K562 (cell line): Measurements from ENCODE around the gene IL10RB. TPM values are rescaled to one million over a fixed set of nuclear protein-coding genes. Genes with fewer than 3 reads are reported as not detected.

Experiments
- CC2D1A ChIP-seq: fragments of 450-650 bp; IDR thresholded peaks from 2 replicates; pipeline ENCODE4 v1.6.1; 2017; ENCODE audit warnings: mild to moderate bottlenecking
- E2F5 ChIP-seq: sonication (generic); formaldehyde crosslinking; IDR thresholded peaks from 2 replicates; pipeline ENCODE4 v1.8.0; 2022; ENCODE audit warnings: mild to moderate bottlenecking, missing genetic modification reagents
- ELF1 ChIP-seq: fragments of 200-800 bp; sonication (Bioruptor generic); IDR thresholded peaks from 2 replicates; pipeline ENCODE4 v1.6.1; 2016; ENCODE audit warnings: missing genetic modification characterization, missing compliant biosample characterization
- HLTF ChIP-seq: fragments of 450-650 bp; IDR thresholded peaks from 2 replicates; pipeline ENCODE4 v1.6.1; 2016
- MCM3 ChIP-seq: fragments of 450-650 bp; IDR thresholded peaks from 2 replicates; pipeline ENCODE4 v1.6.1; 2016
- PHB2 ChIP-seq: fragments of 450-650 bp; IDR thresholded peaks from 2 replicates; pipeline ENCODE4 v1.6.1; 2017; ENCODE audit warnings: low read depth
- PHF20 ChIP-seq: fragments of 450-650 bp; IDR thresholded peaks from 2 replicates; pipeline ENCODE4 v1.6.1; 2018; ENCODE audit not compliant: partially characterized antibody
- RBM14 ChIP-seq: fragments of 200-400 bp; formaldehyde crosslinking; IDR thresholded peaks from 2 replicates; pipeline ENCODE4 v1.6.1; 2018; ENCODE audit warnings: low read depth, mild to moderate bottlenecking, low read length, moderate library complexity, borderline replicate concordance; ENCODE audit not compliant: insufficient read depth
- RBM39 ChIP-seq: fragments of 200-400 bp; formaldehyde crosslinking; optimal IDR thresholded peaks from 2 replicates; pipeline ENCODE3; 2018; ENCODE audit warnings: low read depth, low read length
- SNRNP70 ChIP-seq: fragments of 200-400 bp; formaldehyde crosslinking; optimal IDR thresholded peaks from 2 replicates; pipeline ENCODE3; 2017; ENCODE audit warnings: low read depth, low read length
- SRSF3 ChIP-seq: fragments of 200-400 bp; formaldehyde crosslinking; IDR thresholded peaks from 2 replicates; pipeline ENCODE4 v1.6.1; 2016; ENCODE audit warnings: mild to moderate bottlenecking, low read length, moderate library complexity; ENCODE audit not compliant: insufficient read depth
- STAT5B ChIP-seq: fragments of 250-450 bp; sonication (Bioruptor Pico); IDR thresholded peaks from 2 replicates; pipeline ENCODE4 v1.8.0; 2021; ENCODE audit warnings: mild to moderate bottlenecking, inconsistent platforms
- TAF9B ChIP-seq: fragments of 450-650 bp; IDR thresholded peaks from 2 replicates; pipeline ENCODE4 v1.6.1; 2018; ENCODE audit warnings: mild to moderate bottlenecking; ENCODE audit not compliant: partially characterized antibody
- TCF15 ChIP-seq: fragments of 250-450 bp; sonication (Bioruptor Pico); IDR thresholded peaks from 2 replicates; pipeline ENCODE4 v1.8.0; 2022; ENCODE audit warnings: moderate library complexity, mild to moderate bottlenecking, inconsistent platforms
- TRIM25 ChIP-seq: fragments of 450-650 bp; IDR thresholded peaks from 2 replicates; pipeline ENCODE4 v1.7.0; 2016; ENCODE audit warnings: borderline replicate concordance
- YY1 ChIP-seq, 3 experiments: IDR thresholded peaks; 2 replicates each; pipeline ENCODE4 v1.6.1; 2011; ENCODE audit warnings: low read length in 2 of 3, mild to moderate bottlenecking in 2 of 3, moderate library complexity in 2 of 3, borderline replicate concordance in 1 of 3, control low read depth in 1 of 3, low read depth in 1 of 3; ENCODE audit not compliant: insufficient read depth in 3 of 3, insufficient replicate concordance in 2 of 3, control insufficient read depth in 1 of 3, insufficient read length in 1 of 3; ENCODE audit errors: extremely low read depth in 1 of 3
- ZNF24 ChIP-seq: fragments of 450-650 bp; IDR thresholded peaks from 2 replicates; pipeline ENCODE4 v1.6.1; 2016
- ZNF444 ChIP-seq: fragments of 250-450 bp; sonication (Bioruptor Pico); IDR thresholded peaks from 2 replicates; pipeline ENCODE4 v1.4.0; 2020; ENCODE audit warnings: mild to moderate bottlenecking, moderate library complexity
- ZNF507 ChIP-seq: conservative IDR thresholded peaks from 2 replicates; pipeline ENCODE4 v1.6.1; 2017; ENCODE audit warnings: missing genetic modification characterization, missing compliant biosample characterization
- ZNF57 ChIP-seq: fragments of 450-650 bp; formaldehyde crosslinking; IDR thresholded peaks from 2 replicates; pipeline ENCODE4 v1.4.0; 2020; ENCODE audit warnings: mild to moderate bottlenecking, moderate library complexity
- ZNF586 ChIP-seq: fragments of 450-650 bp; formaldehyde crosslinking; conservative IDR thresholded peaks from 2 replicates; pipeline ENCODE4 v1.4.0; 2020; ENCODE audit warnings: mild to moderate bottlenecking, moderate library complexity
- ZNF780A ChIP-seq: fragments of 250-450 bp; sonication (Bioruptor Pico); IDR thresholded peaks from 2 replicates; pipeline ENCODE4 v1.5.0; 2021; ENCODE audit warnings: mild to moderate bottlenecking
- polyA plus RNA-seq, 8 experiments: library from polyadenylated mRNA; depleted of rRNA in 4 of 8; stranded (reverse) in 5 of 8; unstranded in 3 of 8; fragments of >200 nt; fragmentation: Nextera tagmentation in 2 of 8; fragmentation: Illumina TruSeq in 1 of 8; extraction: Ambion mirVana in 2 of 8; extraction: Trizol in 1 of 8; gene quantifications; 2 replicates each; pipeline versions ENCODE4 v1.2.1 to v1.2.3, GENCODE V29; 2011 to 2014; ENCODE audit warnings: inconsistent platforms in 1 of 8, missing spikeins in 1 of 8
- total RNA-seq, 7 experiments: library from RNA; depleted of rRNA in 6 of 7; stranded (reverse); fragments of >200 nt in 6 of 7; fragmentation: Illumina TruSeq in 2 of 7; extraction: Trizol in 2 of 7; gene quantifications; 2 replicates each; pipeline versions ENCODE4 v1.2.1 to v1.2.3, GENCODE V29; 2011 to 2021; ENCODE audit warnings: low replicate concordance in 1 of 7

IL10RB gene
- total and polyA plus RNA-seq, 9 of the 15 experiments (the other 6 are each of a cell fraction or from before 2014, with no cell fraction given), result 10.9 to 33.8 (median 23.0) TPM

- no peak for TF ChIP-seq SRSF3
- TF ChIP-seq STAT5B (CRISPR knock-in tag), result no peak
- no peak for TF ChIP-seq TRIM25
- no peak for TF ChIP-seq SNRNP70
- TF ChIP-seq ZNF57 (CRISPR knock-in tag), result no peak
- no peak for TF ChIP-seq YY1 (IDR thresholded peaks at IDR 0.05; ENCODE audit: borderline replicate concordance in 1 of 3, control insufficient read depth in 1 of 3, extremely low read depth in 1 of 3, insufficient read depth in 3 of 3, insufficient read length in 1 of 3, insufficient replicate concordance in 2 of 3, low read depth in 1 of 3, low read length in 2 of 3)
- no peak for TF ChIP-seq RBM39
- no peak for TF ChIP-seq ZNF444 (CRISPR knock-in tag)
- TF ChIP-seq HLTF, result no peak
- no peak for TF ChIP-seq RBM14
- 0 out of 2 replicates have a peak, but pooled peaks have one; percentile 30 for TF ChIP-seq ELF1 (tag)
- no peak for TF ChIP-seq E2F5 (CRISPR knock-in tag)
- no peak for TF ChIP-seq CC2D1A
- no peak for TF ChIP-seq MCM3
- TF ChIP-seq ZNF586 (CRISPR knock-in tag), result no peak
- TF ChIP-seq TCF15 (CRISPR knock-in tag), result no peak
- no peak for TF ChIP-seq PHB2
- peak; percentile 56 for TF ChIP-seq PHF20
- no peak for TF ChIP-seq ZNF24
- TF ChIP-seq ZNF780A (CRISPR knock-in tag), result no peak
- TF ChIP-seq TAF9B, result no peak
- TF ChIP-seq ZNF507 (tag), result no peak
These were observed 36.2 kb upstream of the IL10RB start, which contains the start of gene IFNAR2 (continued) for GRCh38 chr21:33229784-33230544.
